Smooth muscle cell (in vitro differentiated cells): Measurements from ENCODE around the gene MT1A. TPM values are rescaled to one million over a fixed set of nuclear protein-coding genes. Genes with fewer than 3 reads are reported as not detected.

Experiments
- DNase-seq: peaks from one replicate; lab custom pipeline; 2025; ENCODE audit not compliant: unreplicated experiment; lab: John Stamatoyannopoulos, UW
- H2AFZ ChIP-seq: fragments of 200-600 bp; sonication (generic); 2 replicates; pipeline ENCODE4 v1.6.0; 2016; ENCODE audit warnings: antibody characterized with exemption, low read depth, mild to moderate bottlenecking
- H3F3A ChIP-seq: fragments of 200-600 bp; sonication (generic); 2 replicates; pipeline ENCODE4 v1.6.0; 2017; ENCODE audit warnings: antibody characterized with exemption, low read depth
- H3K27ac ChIP-seq: fragments of 200-600 bp; sonication (generic); 2 replicates; pipeline ENCODE4 v1.5.1; 2016; ENCODE audit warnings: low read depth, mild to moderate bottlenecking
- H3K27me3 ChIP-seq: fragments of 200-600 bp; sonication (generic); 2 replicates; pipeline ENCODE4 v1.6.1; 2016; ENCODE audit warnings: low read depth, mild to moderate bottlenecking
- H3K36me3 ChIP-seq: fragments of 200-600 bp; sonication (generic); 2 replicates; pipeline ENCODE4 v1.5.1; 2016; ENCODE audit warnings: low read depth
- H3K4me1 ChIP-seq: fragments of 200-600 bp; sonication (generic); 2 replicates; pipeline ENCODE4 v1.5.1; 2016; ENCODE audit warnings: low read depth
- H3K4me2 ChIP-seq: fragments of 200-600 bp; sonication (generic); 2 replicates; pipeline ENCODE4 v1.6.0; 2016; ENCODE audit warnings: mild to moderate bottlenecking
- H3K4me3 ChIP-seq: fragments of 200-600 bp; sonication (generic); 2 replicates; pipeline ENCODE4 v1.5.1; 2016; ENCODE audit warnings: mild to moderate bottlenecking
- H3K79me2 ChIP-seq: fragments of 200-600 bp; sonication (generic); 2 replicates; pipeline ENCODE4 v1.6.0; 2016; ENCODE audit warnings: low read depth, mild to moderate bottlenecking
- H3K9ac ChIP-seq: fragments of 200-600 bp; sonication (generic); 2 replicates; pipeline ENCODE4 v1.6.0; 2016; ENCODE audit warnings: low read depth
- H3K9me3 ChIP-seq: fragments of 200-600 bp; sonication (generic); replicated peaks from 2 replicates; pipeline ENCODE4 v1.5.1; 2016; ENCODE audit warnings: low read depth
- H4K20me1 ChIP-seq: fragments of 200-600 bp; sonication (generic); 2 replicates; pipeline ENCODE4 v1.6.0; 2016; ENCODE audit warnings: low read depth
- WGBS: methylation state at CpG from one replicate; pipeline ENCODE4 v1.1.7; 2016; ENCODE audit warnings: low lambda C conversion rate; 5-methylcytosine and 5-hydroxymethylcytosine counted together
- polyA plus RNA-seq: library from polyadenylated mRNA; unstranded; fragments of >200 nt; fragmentation: Nextera tagmentation; extraction: Ambion mirVana; gene quantifications from 2 replicates; pipeline ENCODE4 v1.2.1, GENCODE V29; 2016
- total RNA-seq: library from RNA; depleted of rRNA; stranded (reverse); fragments of >200 nt; gene quantifications from 2 replicates; pipeline ENCODE4 v1.2.3, GENCODE V29; 2014
- TF ChIP-seq, protein P1 (sequence below): fragments of 200-600 bp; sonication (generic); IDR thresholded peaks from 2 replicates; pipeline ENCODE4 v1.5.1; 2017; ENCODE audit warnings: borderline replicate concordance, mild to moderate bottlenecking, antibody characterized with exemption; ENCODE audit not compliant: insufficient read depth, poor library complexity, severe bottlenecking

The MT1A gene
- total and polyA plus RNA-seq, 2 experiments from 2014 or later = not detected

GRCh38 chr16:56600398-56600999 lies 38.0 kb upstream of the MT1A start:
- Histone ChIP-seq H3K9me3 (no peaks in the 10 kb centered on the region), H3K4me2 (no peak overlapping the region), H3K9ac (no peak overlapping the region), H4K20me1 (no peaks in the 10 kb centered on the region), H3K79me2 (no peaks in the 10 kb centered on the region), H3K4me1 (no peaks in the 10 kb centered on the region), H3K27me3 (no peaks in the 10 kb centered on the region), H3F3A (no peaks in the 10 kb centered on the region), H3K4me3 (no peak overlapping the region), H2AFZ (no peak overlapping the region), H3K27ac (no peak overlapping the region), H3K36me3 (no peaks in the 10 kb centered on the region)
- TF ChIP-seq, protein P1, sequence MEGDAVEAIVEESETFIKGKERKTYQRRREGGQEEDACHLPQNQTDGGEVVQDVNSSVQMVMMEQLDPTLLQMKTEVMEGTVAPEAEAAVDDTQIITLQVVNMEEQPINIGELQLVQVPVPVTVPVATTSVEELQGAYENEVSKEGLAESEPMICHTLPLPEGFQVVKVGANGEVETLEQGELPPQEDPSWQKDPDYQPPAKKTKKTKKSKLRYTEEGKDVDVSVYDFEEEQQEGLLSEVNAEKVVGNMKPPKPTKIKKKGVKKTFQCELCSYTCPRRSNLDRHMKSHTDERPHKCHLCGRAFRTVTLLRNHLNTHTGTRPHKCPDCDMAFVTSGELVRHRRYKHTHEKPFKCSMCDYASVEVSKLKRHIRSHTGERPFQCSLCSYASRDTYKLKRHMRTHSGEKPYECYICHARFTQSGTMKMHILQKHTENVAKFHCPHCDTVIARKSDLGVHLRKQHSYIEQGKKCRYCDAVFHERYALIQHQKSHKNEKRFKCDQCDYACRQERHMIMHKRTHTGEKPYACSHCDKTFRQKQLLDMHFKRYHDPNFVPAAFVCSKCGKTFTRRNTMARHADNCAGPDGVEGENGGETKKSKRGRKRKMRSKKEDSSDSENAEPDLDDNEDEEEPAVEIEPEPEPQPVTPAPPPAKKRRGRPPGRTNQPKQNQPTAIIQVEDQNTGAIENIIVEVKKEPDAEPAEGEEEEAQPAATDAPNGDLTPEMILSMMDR = peak; percentile 55
- DNase-seq = no peak
- 46% methylated on average over 8 of the region's 8 CpGs for WGBS

DNA sequence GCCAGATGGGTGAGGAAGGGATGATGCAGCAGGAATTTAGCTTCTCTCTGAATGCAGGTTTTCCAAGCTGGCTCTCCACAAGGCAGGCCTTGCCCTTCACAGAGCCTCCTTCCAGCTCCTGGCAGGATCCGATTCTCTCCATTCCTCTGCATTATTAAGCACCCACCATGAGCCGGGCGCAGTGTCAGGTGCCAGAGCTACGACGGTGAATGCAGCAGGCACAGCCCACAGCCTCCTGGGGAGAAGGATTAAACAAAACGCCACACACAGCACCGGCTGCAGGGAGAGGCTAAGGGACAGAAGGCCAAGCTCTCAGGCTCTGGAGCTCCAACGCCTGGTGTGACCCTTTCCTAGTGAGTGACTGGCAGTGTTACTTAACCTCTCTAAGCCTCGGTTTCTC lies 37.1 kb upstream of the MT1A start:
- Histone ChIP-seq H3K9ac (no peak overlapping the region), H3K27ac (no peak overlapping the region), H3K4me3 (no peak overlapping the region), H3F3A (no peaks in the 10 kb centered on the region), H3K79me2 (no peaks in the 10 kb centered on the region), H3K27me3 (no peaks in the 10 kb centered on the region), H3K9me3 (no peaks in the 10 kb centered on the region), H3K4me1 (no peaks in the 10 kb centered on the region), H3K4me2 (no peak overlapping the region), H4K20me1 (no peaks in the 10 kb centered on the region), H3K36me3 (no peaks in the 10 kb centered on the region), H2AFZ (no peak overlapping the region)
- DNase-seq = no peak
- TF ChIP-seq, protein P1 = no peak
- WGBS = 82% methylated on average over 9 of the region's 9 CpGs

DNA sequence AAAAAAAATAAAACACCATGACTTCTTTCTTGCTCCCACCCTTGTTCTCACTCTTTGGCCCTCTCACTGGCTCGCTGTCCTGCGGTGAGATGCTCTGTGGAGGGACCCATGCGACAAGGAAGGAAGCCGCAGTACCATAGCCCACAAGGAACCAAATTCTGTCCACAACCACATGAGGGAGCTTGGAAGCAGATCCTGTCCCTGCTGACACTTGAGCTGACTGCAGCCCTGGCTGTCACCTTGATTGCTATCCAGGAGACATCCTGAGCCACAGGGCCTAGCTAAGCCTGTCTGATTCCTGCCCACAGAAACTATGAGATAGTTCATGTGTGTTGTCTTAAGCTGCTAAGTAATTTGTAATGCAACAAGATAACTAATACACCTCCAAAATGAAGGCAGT lies 34.9 kb upstream of the MT1A start:
- no peak overlapping the region for H3K4me3 ChIP-seq
- no peaks in the 10 kb centered on the region for H3K27me3 ChIP-seq
- H3F3A ChIP-seq = peaks cover 8% of the 10 kb centered on the region
- no peak overlapping the region for H3K27ac ChIP-seq
- DNase-seq = no peak
- peaks cover 1% of the 10 kb centered on the region for H3K4me1 ChIP-seq
- no peak overlapping the region for H3K4me2 ChIP-seq
- no peaks in the 10 kb centered on the region for H4K20me1 ChIP-seq
- H3K36me3 ChIP-seq = no peaks in the 10 kb centered on the region
- H2AFZ ChIP-seq = no peak overlapping the region
- no peaks in the 10 kb centered on the region for H3K79me2 ChIP-seq
- H3K9me3 ChIP-seq = no peaks in the 10 kb centered on the region
- H3K9ac ChIP-seq = no peak overlapping the region
- TF ChIP-seq, protein P1 = peak; percentile 31
- WGBS = 53% methylated on average over 4 of the region's 4 CpGs

DNA sequence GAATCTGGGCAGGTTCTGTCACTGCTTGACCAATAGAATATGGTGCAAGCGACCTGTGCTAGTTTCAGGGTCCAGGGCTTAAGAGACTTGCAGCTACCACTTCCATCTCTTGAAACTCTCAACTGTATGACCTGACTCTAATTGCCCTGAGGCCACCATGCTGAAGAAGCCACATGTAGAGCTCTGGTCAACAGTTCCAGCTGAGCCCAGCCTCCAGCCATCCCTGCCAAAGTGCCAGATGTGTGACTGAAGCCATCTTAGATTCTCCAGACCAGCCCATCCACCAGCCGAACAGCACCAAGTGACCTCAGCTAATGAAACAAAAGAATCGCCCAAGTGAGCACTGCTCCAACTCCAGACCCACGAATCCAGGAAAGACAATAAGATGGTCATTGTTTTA lies 33.5 kb upstream of the MT1A start:
- Histone ChIP-seq H3K27me3 (no peaks in the 10 kb centered on the region), H4K20me1 (no peaks in the 10 kb centered on the region), H3F3A (peaks cover 20% of the 10 kb centered on the region), H3K4me1 (peaks cover 15% of the 10 kb centered on the region), H2AFZ (no peak overlapping the region), H3K9me3 (no peaks in the 10 kb centered on the region), H3K36me3 (no peaks in the 10 kb centered on the region), H3K27ac (no peak overlapping the region), H3K79me2 (no peaks in the 10 kb centered on the region), H3K4me2 (no peak overlapping the region), H3K9ac (no peak overlapping the region), H3K4me3 (no peak overlapping the region)
- DNase-seq = no peak
- TF ChIP-seq, protein P1 = no peak
- WGBS = 89% methylated on average over 4 of the region's 4 CpGs
